Hepatocyte (in vitro differentiated cells): ENCODE measurements around the gene RIPPLY3.
"Not testable (repeated sequence)": the region's sequence is repeated elsewhere in the genome, so short reads cannot be mapped to it uniquely, and the experiment has no call there.

ENCODE experiments used
- EZH2 ChIP-seq: fragments of 200-600 bp; sonication (generic); IDR thresholded peaks from 2 replicates; pipeline ENCODE4 v1.6.1; 2016; ENCODE audit warnings: antibody characterized with exemption, mild to moderate bottlenecking, borderline replicate concordance
- TF ChIP-seq, protein P1 (sequence below): fragments of 200-600 bp; sonication (generic); IDR thresholded peaks from 2 replicates; pipeline ENCODE4 v1.5.1; 2016; ENCODE audit warnings: antibody characterized with exemption, mild to moderate bottlenecking; ENCODE audit not compliant: poor library complexity

DNA sequence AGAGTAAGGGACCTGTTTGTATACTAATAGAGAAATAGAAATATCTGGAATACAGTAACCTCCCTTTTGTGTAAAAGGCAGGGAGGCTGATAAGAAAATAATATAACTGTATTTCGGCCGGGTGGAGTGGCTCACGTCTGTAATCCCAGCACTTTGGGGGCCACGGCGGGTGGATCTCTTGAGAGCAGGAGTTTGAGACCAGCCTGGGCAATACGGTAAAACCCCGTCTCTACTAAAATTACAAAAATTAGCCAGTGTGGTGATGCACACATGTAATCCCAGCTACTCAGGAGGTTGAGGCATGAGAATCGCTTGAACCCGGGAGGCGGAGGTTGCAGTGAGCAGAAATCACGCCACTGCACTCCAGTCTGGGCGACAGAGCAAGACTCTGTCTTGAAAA is 11.2 kb upstream of the RIPPLY3 start:
- TF ChIP-seq, protein P1, sequence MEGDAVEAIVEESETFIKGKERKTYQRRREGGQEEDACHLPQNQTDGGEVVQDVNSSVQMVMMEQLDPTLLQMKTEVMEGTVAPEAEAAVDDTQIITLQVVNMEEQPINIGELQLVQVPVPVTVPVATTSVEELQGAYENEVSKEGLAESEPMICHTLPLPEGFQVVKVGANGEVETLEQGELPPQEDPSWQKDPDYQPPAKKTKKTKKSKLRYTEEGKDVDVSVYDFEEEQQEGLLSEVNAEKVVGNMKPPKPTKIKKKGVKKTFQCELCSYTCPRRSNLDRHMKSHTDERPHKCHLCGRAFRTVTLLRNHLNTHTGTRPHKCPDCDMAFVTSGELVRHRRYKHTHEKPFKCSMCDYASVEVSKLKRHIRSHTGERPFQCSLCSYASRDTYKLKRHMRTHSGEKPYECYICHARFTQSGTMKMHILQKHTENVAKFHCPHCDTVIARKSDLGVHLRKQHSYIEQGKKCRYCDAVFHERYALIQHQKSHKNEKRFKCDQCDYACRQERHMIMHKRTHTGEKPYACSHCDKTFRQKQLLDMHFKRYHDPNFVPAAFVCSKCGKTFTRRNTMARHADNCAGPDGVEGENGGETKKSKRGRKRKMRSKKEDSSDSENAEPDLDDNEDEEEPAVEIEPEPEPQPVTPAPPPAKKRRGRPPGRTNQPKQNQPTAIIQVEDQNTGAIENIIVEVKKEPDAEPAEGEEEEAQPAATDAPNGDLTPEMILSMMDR = not testable (repeated sequence)
- TF ChIP-seq EZH2 = not testable (repeated sequence)
